Activated CD4-positive, alpha-beta T cell treated with anti-CD3 and anti-CD28 coated beads for 4 hours (primary cell): ENCODE measurements around the gene PAMR1.

Experiments used
- DNase-seq, 2 donors: peaks; one replicate each; pipeline ENCODE4 v3.0.0-alpha.2; 2020

Gene PAMR1

DNA sequence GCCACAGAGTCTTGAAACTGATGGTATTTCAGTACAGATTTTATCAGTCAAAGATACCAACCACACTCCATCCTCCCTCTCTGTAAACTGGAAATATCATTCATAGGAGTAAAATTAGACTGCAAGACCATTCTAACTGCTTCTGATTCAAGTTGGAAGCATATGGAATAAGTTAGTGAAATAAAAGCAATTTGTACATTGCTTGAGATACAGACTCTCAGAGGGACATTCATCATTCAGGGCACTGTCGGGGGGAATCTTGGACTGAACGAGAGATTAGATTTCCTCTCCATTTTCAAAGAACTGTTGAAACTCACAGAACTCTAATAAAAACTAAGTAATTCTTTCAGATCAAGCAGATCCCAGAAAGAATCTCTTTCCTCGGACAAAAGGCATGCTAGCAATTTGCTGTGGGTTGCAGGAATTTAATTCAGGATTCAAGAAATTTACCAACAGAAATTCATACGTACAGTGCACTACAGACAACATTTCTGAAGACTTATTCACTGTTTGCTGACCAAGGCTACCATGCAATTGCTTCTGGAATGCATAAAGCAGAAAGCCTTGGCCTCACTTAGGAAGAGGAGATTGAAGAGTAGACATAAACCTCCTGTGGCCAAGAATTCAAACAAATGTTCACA is 34.1 kb downstream of the PAMR1 start:
- DNase-seq = no peak

DNA sequence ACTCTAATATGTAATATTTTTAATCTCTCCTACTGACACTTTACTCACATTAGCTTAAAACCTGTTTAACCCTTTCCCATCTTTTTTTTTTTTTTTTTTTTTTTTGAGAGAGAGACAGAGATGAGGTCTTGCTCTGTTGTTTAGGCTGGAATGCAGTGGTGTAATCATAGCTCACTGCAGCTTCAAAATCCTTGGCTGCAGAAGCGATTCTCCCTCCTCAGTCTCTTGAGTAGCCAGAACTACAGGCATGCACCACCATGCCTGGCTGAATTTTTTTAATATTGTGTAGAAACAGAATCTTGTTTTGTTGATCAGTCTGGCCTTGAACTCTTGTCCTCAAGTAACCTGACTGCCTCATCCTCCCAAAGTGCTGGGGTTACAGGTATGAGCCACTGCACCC is 37.3 kb downstream of the PAMR1 start:
- no peak for DNase-seq

DNA sequence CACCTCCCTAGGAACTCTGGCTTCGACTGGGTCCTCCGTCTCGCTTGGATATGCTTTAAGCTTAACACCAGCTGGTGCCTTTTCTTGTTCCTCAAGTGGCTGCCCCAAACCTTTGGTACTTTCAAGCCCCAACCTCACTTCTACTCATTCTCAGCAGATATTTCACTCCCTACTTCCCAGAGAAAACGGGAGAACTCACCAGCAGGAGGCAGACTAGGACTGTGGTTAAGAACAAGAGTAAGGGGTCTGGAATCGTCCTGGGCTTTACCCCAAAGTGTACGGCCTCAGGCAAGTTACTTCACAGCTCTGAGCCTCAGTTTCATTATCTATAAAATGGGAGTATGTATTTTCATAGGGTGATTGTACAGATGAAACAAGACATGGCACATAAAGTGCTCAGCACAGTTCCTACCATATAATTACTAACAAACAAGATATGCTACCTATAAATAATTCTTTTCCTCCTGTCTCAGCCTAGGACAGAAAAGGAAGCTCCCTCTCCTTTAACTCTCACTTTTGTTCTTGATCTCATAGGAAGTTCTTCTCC is 37.8 kb downstream of the PAMR1 start:
- no peak for DNase-seq

DNA sequence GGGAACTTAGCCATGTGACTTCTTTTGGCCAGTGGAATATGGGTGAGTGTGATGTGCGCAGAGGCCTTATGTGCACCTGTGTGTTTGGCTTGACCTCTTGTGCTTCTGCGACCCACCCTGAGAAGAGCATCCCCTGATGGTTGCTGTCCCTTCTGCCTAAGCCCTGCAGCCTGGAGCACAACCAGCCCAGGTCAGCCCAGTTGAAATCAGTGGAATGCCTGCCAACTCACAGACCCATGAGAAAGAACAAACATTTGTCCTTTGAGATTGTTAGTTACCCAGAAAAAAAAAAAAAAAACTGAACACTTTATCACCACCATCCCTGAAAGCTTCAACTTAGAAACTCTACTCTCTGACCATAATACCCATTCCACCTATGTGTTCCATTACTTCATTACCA is 38.5 kb downstream of the PAMR1 start:
- DNase-seq = no peak

DNA sequence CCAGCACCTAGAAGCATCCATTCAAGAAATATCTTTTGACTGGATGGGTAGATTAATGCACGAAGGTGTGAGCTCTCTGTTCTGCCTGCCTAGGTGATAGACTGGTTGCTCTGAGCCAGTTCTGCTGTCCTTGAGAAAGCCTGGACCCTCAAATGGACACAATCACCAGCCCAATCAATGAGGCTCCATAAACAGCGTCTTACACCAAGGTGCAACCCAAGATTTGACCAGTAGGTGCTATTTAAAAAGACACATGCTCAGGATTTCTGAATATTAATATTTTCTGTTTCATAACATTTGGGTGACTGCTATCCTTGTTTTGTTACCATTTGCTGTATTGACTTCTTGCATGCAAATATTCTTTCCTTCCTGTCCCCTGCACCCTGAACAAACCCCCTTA is 39.0 kb downstream of the PAMR1 start:
- DNase-seq = no peak

DNA sequence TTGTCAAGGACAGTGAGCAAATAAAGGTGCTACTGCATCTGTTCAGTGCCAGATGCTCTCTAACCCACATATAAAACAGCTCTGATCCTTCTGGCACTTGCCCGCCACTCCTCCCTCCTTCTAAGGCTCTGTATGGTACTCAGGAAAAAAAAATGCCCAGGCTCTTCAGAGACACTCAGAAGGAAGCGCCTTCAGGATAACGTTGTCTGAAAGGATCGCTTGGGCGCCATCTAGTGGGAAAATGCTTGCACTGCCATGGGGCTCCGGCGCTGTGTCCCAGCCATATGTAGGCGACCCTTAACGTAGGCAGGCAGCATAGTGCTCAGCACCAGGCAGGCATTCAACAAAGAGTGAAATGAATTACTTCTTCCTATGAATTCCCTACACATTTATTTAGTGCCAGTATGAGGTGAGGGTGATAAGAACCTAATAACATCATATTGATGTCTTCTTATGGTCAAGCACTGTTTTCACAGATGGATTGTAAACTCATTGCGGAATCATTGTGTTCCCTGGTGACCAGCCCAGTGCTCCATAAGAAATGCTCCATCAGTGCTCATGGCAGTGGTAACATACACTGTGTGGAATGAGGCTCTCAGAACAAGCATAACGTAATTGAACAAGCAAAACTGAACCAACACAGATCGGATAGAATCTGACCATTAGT is 39.6 kb downstream of the PAMR1 start:
- peak; percentile 60 to 79 for DNase-seq

DNA sequence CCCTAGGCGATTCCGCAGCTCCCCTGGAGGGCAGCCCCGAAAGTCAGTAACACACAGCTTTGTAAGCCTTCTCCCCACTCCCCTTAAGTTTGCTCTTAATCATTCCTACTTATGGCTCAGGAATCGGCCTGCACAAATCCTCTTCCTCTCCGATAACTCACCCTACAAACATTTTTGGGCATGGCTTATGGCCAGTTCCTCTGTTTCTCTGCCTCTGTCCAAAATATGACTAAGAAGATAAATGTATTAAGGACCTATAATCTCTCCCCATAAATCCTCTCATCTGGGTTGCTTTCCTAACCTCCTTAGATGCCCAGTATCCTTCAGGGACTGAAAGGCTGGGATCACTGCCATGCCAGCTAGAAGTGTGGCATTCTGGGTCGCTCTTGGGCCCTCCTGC is 41.0 kb downstream of the PAMR1 start:
- DNase-seq = no peak

DNA sequence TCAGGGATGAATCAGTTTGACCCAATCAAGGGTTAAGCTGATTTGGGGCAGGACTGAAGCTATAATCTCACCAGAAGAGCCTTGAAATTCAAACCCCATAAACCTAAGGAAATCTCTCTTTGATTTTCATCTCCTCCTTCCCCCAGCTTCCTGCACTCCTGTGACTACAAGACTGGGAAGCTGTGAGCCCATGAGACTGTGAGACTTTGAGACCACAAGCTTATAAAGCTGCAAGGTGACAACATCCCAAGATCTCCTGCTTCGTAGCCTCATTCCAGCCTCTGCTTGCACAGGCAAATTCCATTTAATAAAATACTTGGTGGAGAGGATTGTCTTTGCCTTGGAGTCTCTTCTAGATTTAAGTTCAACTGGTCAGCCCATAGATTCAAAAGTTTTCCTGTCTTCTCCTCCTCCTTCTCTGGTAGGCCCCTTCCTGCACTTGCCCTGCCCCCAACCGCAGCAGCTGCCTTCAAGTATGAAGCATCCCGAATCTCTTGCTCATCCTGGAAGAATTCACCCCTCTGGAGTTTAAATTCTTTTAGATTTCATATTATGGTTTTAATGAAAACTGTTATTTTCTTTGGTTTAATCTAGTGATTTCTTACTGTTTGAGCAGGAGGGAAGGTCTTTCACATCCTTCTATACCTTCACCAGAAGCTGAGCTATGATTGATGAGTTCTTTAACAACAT is 42.1 kb downstream of the PAMR1 start:
- DNase-seq = no peak

DNA sequence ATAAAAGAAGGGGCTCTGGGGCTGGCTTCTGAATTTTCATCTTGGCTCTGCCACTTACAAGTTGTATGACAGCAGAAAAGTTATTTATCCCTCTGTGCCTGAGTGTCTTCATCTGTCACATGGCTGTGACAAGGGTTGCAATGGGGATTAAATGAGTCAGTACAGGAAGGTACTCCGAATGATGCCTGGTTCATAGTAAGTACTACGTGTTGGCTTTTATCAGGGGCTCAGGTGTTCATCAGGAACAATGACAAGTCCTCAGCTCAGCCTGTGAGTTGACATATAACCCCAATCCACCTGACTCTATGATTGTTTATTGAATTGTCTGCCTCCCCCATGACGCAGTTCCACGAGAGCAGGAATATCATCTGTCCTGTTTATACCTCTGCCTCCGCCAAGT is 45.7 kb downstream of the PAMR1 start:
- DNase-seq = no peak

DNA sequence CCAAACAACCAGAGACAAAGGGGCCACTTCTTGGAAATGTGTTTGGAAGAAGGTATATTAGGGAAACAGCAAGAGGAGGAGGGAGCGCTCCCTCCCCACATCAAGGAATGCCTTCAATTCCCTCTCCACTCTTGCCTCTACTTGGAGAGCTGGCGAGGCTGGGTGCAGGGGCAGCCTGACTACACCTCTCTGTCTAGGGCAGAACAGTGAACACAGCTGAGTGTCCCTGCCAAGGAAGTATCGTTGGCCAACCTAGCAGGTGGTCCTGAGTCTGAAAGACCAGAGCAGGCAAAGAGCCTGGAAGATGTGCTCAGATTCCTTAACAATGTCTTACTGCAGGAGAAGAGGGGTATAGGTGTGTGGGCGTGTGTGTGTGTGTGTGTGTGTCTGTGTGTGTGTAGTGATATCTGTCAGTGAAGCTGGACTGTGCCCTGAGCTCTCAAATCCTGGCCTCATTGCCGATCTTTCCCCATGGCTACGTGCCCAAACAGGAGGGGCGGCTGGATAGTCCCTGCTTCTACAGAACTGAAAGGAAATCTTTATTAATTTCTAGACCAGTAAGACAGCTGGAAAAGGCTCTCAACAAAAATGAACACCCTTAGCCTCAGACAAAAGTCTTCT is 46.8 kb downstream of the PAMR1 start:
- DNase-seq = no peak

DNA sequence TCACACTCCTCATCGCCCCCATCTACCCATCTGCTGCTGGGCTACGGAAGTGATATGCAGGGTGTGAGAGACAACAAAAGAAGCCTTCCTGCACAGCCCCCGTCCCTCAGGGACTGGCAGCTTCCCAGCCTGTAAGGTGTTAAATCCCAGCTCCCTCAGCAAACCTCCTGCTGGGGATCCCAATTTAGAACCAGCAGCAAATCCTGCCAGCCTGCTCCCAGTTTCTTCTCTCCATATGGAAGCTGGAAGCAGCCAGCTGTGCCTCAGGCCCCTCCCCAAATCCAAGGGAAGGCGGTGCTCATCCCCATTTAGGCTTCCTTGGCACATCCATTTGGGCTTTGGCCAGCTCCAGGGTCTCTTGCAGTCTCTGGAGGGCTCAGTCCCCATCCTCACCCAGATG is 47.5 kb downstream of the PAMR1 start:
- DNase-seq = no peak

DNA sequence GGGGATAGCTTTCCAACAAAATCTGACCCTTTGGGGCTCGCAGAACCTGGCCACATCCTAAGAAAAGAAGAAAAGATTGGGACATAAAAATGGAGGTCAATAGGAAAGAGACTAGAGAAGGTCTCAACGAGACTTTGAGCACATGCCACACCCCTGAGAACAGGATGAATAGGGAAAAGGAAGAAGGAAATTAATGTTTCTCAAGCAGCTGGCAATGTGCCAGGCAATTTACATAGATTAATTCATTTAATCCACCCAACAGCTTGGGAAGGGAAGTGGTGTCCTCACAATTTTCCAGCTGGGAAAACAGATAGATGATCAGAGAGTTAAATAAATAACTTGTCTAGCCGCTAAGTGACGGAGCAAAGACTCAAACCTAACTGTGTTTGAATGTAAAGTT is 50.7 kb downstream of the PAMR1 start:
- no peak for DNase-seq

DNA sequence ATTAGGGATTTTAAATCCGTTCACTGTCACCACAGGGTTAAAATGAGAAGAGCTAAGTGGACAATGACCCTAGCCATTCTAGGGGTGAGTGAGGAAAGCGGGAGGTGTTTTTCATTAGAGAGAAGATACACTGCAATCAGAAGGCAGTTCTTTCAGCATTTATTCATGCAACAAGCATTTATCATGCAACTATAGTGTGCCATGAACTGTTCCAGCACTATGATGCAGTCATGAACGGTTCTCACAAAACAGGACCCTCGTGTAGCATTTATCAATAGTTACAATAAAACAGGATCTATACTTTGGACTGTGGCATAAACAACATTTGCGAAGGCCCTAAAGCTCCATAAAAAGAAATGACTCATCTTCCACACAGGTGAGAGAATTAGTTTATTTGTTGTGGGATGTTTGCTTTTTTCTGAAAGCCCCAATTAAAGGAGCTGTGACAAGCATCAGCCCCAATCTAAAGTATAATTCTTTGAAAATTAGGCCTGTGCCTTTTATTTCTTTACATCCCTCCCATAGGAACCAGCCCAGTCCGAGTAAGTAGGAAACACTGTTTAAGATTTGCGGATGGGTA is 51.5 kb downstream of the PAMR1 start:
- DNase-seq = no peak

DNA sequence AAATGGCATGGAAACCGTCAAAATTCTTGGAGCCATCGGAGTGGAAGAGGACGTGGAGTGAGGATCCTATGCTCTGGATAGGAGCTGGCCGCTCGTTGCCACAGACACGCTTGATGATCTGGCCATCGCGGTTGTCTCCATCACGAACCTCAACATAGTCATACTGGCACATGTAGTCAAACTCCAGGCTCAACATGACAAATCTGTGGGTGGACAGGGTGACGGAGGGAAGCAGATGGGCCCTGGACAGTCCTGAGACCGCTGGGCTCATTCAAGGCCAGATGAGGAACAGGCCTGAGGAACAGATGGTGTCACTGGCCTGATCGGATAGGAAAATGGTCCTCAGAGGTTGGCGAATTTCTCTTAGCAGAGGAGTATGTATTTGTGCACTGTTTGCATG is 54.8 kb downstream of the PAMR1 start:
- no peak for DNase-seq

DNA sequence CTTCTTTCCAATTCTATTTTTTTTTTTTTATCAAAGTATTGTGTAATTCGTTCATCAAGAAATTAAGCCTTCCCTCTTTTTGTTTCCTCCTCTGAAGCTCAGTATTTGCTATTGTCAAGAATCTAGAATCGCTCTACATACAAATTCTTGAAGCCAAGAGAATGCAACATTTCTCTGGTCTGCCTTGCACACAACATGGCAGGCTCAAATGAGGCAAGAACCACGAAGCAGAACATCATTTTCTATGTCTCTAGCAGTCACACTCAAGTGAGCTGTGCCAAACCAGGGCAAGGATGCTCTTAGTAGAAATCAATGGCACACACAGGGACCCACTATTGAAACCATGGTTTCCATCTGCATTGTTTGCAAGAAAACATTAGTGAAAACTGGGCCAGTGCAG is 59.4 kb downstream of the PAMR1 start:
- DNase-seq = no peak

DNA sequence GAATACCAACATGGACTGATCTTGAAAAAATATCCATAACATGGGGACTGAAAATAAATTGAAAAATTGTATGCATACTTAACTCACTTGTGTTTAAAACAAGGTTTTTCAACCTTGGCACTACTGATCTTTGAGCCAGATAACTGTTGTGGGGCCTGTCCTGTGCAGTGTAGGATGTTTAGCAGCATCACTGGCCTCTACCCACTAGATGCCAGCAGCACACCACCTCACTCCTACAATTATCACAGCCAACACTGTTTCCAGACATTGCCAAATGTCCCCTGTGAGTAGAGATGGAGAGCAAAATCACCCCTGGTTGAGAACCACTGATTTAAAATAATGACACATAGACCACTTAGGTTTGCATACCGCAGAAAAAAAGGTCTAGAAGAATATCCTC is 61.1 kb downstream of the PAMR1 start:
- DNase-seq = no peak

DNA sequence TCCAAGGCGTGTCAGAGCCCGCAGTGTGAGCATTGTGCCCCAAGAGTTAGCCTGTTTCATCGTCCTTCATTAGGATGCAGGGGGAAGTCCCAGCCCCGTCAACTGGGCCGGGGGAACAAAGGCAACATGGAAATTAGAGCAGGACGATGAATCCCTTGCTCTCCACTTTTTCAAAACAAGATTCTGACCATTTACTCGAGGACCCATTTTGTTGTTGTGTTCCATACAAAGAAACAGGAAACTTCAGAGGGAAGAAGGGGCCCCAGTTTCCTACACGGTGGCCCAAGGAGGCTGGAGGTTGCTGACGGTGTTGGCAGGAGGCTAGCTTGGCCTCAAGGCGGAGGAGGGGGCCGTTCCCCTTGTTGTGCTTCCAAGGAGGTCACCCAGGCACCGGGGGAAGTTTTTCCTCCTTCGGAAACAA is 62.1 kb downstream of the PAMR1 start:
- no peak for DNase-seq

DNA sequence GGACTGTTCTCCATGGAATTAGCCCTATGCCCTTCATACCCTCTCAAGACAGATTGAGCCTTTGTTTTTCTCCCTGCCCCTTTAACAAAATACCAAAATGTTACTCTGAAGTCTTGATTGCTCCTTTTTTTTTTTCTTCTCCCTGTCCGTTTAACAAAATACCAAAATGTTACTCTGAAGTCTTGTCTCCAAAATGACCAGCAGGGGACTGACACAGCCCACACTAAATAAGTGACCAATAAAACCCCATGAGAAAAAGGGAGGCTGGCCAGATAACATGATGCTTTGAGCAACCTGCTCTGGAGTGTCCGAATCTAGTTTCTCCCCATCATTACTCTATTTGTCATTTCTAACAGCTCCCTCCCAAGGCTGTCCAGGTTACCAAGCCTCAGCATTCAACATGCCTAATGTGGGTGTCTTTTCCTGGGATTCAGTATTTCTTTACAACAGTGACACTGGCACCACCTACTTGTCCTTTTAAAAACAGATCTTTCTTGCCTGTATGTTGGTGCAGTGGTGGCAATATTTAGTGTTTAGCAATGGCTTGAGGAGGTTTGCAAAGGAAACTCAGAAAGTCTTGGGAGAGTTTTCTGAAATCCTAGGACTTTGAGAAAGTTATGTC is 63.4 kb downstream of the PAMR1 start:
- no peak for DNase-seq

DNA sequence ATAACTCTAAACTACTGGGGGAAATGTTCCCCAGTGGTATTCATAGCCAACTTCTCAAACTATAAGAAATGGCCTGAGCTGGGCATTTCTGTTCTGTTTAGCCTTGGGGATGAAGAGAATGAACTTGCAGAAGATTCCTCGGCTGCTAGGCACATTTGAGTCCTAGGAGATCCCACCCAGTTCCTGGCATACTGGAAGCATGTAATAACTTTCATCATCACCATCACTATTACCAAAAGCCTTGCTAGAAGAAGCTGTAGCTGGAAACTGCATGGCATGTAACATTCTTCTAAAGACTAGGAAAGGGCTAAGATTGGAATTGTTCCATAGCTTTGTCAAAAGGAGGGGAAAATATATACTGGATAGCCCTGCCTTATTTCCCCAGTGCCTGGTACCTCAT is 65.9 kb downstream of the PAMR1 start:
- no peak for DNase-seq

DNA sequence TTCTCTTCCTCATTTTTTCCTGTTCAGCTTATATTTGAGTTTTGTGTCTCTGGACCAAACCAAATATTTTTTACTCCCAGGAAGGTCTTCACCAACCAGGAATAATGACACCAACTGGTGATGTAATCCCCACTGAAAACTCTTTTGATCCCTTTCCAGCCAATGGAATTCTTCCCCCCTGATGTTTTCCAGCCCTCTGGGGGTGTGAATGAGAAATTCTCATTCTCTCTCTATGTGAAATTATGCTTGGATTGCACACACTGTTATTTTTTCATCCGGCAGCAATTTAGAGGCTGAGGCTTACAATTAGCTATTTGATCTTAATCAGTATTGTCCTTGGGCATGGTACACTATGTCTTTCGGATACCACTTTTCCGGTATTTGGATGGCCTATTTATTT is 66.6 kb downstream of the PAMR1 start:
- DNase-seq = no peak

DNA sequence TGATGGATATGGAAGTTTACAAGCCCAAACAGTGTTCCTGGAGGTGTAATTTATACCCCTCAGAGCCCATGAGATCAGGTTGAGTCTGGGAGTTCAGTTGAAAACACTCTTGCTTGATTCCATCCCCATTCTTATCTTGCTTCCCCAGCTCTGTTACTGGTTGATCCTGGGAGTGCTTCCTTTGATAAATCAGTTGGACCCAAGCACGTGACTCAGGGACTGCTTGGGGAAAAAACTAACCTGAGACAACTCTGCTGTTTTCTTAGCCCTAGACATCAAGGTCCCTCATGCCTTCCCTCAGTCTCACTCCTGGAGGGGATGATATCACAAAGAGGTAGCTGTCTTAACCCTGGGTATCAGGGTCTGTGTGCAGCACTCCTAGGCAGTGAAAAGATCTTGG is 71.1 kb downstream of the PAMR1 start:
- no peak for DNase-seq

DNA sequence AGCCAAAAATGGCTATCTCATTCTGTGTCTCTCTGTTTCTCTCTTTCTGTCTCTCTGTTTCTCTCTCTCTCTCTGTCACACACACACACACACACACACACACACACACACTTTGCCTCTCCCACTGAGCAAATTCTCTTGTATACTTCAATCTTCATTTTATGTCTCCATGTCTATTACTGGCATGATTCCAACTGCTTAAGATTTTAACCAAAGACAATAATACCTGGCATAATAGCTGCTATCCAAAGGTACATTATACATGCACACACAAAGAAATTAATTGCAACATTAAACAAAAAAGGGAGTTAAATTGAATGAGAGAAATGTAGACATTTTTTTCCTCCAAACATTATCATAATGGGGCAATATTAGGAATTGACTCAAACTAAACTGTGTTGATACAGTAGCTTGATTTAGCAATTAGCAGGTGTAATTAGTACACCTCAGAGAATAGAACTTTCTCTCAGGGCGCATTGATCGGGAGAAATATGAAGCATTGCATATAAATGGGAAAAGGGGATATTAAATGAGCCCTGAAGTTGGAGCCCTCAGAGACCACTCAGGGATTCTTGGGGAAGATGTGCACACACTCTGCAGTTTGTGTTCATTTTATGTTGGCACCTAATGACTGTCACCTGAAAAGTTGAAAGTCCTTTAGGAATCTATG is 88.7 kb downstream of the PAMR1 start:
- no peak for DNase-seq
